Fibroblast of skin of abdomen (primary cell): ENCODE measurements around the gene SUPT5H.

Experiments used
- DNase-seq: peaks from one replicate; pipeline ENCODE4 v3.0.0-alpha.2; 2013

The SUPT5H gene

DNA sequence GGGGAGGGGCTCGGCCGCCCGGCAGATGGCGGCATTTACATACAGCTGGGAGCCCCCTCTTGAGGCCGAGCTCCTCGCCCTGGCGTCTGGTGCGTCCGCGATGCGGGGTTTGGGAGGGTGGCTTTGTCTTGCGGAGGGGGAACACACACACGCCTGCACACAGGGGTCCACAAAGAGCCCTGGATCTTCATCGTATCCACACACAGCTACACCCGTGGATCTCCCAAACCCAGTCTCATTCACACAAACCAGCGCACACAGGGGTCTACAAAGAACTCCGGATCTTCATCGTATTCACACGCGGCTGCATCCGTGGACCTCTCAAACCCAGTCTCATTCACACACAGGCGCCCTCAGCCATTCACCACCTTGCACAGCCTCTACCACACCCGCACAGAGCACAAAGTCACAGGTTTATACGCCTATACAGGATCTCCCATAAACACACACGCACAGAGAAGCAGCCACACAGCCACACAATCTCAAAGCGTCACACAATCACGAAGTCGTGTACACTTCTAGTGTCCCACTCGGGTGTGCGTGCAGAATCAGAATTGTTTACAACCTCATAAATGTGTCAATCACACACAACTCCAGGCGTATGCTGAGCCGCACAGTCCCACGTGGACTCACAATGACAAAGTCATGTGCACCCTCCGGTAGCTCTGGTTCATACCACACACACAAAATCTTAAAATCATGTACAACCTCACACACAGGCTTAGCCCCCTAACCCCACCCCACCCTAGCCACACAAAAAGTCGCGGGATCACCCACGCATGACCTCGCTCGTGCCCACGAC lies 52.8 kb downstream of the SUPT5H start:
- DNase-seq, result peak; percentile 16

DNA sequence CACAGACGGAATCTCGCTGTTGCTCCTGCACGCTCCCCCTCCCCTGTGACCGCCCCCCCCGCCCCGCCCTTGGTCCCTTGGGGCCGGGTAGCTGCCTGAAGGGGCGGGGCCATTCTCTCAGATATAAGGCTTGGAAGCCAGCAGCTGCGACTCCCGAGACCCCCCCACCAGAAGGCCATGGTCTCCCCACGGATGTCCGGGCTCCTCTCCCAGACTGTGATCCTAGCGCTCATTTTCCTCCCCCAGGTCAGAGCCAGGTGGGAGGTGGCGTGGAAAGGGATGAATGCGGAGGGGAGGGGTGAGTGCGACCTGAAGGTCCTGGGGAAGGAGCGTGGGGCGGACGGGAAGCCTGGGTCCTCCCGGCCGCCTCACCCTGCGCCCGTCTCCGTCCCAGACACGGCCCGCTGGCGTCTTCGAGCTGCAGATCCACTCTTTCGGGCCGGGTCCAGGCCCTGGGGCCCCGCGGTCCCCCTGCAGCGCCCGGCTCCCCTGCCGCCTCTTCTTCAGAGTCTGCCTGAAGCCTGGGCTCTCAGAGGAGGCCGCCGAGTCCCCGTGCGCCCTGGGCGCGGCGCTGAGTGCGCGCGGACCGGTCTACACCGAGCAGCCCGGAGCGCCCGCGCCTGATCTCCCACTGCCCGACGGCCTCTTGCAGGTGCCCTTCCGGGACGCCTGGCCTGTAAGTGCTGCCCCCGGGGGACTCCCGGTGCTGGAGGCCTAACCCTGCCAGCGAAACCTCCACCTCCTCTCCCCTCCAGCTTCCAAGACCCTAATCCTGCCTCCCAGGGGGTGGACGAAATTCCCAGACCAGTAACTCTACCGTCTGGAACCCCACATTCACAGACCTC lies 53.6 kb downstream of the SUPT5H start, which contains the start of gene DLL3:
Gene DLL3 (plus strand): TSS at position 150 of the 845 bp plus-strand sequence. CDS start 28 bp downstream, at position 178.
- DNase-seq, result no peak

DNA sequence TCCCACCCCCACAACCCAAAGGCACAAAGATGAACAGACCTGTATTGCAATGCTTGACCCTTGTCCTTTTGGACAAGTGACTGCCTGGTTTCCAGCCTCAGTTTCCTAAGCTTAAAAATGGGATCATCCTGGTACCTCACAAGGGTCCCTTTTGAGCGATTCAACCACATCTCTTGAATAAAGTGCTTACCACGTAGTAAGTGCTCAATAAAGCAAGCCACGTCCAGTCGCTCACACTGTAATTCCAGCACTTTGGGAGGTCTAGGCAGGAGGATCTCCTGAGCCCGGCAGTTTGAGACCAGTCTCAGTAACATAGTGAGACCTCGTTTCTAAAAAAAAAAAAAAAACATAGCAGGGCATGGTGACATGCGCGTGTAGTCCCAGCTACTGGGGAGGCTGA lies 54.5 kb downstream of the SUPT5H start:
- no peak for DNase-seq

DNA sequence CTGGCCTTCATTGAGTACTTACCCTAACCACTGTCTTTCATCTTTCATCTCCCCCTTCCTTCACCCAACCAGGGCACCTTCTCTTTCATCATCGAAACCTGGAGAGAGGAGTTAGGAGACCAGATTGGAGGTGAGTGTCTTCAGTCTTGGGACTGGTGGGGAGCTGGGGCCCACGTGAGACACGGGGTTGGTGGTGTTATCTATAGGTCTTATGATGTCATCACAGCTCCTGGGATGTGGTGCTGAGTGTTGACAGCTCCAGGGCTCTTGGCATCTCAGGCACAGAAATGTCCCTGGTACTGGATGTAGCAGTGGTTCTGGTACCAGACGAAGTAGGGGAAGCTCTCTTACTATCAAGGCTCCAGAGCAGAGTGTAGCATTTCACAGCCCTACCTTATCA lies 55.2 kb downstream of the SUPT5H start:
- DNase-seq, result no peak

DNA sequence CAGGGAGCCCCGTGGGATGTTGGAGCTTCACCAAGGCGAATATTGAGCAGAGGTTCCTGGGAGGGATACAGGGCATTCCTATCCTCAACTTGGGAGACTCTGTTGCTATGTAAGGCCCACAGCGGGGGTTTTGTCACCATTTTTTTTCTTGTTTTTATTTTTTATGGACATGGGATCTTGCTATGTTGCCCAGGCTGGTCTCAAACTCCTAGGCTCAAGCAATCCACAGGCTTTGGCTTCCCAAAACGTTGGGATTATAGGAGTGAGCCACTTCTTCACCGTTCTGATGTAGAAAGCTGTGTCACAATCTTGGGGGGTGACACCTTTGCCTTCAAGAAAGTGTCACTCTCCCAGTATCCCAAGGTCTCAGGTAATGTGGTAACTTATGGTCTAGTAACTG lies 56.0 kb downstream of the SUPT5H start:
- no peak for DNase-seq

DNA sequence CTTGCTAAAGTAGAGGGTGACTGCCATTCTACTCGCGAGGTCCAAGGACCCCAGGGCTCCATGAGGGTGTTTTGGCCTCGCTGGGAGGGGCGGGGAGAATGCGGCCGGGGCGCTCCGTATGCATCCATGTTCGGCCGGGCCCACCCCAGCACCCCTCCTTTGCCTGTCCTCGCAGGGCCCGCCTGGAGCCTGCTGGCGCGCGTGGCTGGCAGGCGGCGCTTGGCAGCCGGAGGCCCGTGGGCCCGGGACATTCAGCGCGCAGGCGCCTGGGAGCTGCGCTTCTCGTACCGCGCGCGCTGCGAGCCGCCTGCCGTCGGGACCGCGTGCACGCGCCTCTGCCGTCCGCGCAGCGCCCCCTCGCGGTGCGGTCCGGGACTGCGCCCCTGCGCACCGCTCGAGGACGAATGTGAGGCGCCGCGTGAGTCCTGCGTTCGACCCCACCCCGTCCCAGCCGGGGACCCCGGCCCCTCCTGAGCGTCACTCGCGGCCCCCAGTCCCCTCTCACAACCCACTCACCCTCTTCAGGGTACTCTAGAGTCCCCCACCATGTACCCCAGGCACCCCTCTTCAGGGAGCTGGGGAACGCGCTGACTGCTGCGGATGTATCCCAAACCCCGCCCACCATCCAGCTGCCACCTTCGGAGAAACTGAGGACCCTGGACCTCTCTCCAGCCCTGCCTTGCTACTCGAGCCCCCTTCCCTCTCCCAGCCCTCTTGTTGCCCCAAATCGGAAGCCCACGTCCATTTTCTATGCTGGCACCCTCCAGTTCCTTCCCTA lies 57.4 kb downstream of the SUPT5H start:
- DNase-seq, result peak; percentile 67

DNA sequence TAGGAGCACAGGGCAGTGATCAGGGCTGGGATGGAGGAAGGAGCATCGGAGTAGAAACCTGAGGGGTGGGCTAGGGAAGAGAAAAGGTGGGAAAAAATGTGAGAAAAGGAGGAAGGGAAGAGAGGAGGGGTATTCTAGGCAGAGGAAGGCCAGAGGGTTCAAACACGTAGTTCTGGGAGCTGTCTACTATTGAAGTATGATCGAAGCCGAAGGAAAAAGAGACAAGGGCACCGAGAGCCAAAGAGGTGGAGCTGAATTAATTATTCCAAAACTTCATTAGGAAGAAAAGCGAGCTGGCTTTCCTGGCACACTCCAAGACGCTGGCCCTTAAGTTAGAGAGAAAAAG lies 61.2 kb downstream of the SUPT5H start:
- DNase-seq, result no peak

DNA sequence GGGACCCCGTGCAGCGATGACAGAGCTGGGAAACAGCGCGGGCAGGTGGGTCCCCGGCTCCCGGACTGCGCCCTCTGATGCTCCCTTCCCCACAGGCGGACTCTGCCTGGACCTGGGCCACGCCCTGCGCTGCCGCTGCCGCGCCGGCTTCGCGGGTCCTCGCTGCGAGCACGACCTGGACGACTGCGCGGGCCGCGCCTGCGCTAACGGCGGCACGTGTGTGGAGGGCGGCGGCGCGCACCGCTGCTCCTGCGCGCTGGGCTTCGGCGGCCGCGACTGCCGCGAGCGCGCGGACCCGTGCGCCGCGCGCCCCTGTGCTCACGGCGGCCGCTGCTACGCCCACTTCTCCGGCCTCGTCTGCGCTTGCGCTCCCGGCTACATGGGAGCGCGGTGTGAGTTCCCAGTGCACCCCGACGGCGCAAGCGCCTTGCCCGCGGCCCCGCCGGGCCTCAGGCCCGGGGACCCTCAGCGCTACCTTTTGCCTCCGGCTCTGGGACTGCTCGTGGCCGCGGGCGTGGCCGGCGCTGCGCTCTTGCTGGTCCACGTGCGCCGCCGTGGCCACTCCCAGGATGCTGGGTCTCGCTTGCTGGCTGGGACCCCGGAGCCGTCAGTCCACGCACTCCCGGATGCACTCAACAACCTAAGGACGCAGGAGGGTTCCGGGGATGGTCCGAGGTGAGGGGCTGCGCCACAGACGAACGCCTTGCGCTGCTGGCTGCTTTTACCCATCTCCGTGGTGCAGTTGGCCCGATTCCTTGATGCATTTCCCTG lies 61.7 kb downstream of the SUPT5H start:
- peak; percentile 73 for DNase-seq

DNA sequence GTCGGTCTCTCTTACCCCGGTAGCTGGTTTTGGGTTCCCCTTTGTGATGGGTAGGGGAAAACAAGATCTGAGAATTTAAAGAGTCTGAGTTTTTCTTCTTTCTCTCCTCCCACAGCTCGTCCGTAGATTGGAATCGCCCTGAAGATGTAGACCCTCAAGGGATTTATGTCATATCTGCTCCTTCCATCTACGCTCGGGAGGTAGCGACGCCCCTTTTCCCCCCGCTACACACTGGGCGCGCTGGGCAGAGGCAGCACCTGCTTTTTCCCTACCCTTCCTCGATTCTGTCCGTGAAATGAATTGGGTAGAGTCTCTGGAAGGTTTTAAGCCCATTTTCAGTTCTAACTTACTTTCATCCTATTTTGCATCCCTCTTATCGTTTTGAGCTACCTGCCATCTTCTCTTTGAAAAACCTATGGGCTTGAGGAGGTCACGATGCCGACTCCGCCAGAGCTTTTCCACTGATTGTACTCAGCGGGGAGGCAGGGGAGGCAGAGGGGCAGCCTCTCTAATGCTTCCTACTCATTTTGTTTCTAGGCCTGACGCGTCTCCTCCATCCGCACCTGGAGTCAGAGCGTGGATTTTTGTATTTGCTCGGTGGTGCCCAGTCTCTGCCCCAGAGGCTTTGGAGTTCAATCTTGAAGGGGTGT lies 62.5 kb downstream of the SUPT5H start:
- no peak for DNase-seq

DNA sequence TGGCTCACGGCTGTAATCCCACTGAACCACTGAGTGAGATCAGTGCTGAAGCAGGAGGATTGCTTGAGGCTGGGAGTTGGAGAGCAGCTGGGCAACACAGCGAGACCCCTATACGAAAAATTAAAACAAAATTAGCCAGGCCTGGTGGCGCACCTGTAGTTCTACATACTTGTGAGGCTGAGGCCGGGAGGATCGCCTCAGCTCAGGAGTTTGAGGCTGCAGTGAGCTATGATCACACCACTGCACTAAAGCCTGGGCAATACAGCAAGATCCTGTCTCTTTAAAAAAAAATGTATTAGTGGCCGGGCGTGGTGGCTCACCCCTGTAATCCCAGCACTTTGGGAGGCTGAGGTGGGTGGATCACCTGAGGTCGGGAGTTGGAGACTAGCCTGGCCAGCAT lies 63.2 kb downstream of the SUPT5H start:
- DNase-seq, result no peak

DNA sequence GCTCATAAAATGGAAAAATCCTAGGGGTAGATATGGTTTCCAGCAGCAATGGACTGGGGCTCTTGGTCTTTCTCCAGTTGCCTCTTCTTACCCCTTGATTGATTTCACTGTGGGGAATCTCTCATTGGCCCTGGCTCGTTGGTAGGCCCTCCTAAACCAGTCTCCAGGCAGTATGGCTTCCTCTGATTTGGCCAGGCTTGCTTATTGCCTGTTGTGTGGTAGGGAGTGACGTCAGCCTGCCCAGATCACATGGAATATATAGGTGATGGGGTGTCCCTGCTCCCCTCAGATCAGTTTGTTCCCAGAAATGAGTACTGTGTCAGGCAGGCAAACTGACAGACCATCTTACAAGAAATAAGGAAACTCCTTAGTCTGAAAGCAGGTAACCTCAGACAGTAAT lies 63.9 kb downstream of the SUPT5H start:
- no peak for DNase-seq

DNA sequence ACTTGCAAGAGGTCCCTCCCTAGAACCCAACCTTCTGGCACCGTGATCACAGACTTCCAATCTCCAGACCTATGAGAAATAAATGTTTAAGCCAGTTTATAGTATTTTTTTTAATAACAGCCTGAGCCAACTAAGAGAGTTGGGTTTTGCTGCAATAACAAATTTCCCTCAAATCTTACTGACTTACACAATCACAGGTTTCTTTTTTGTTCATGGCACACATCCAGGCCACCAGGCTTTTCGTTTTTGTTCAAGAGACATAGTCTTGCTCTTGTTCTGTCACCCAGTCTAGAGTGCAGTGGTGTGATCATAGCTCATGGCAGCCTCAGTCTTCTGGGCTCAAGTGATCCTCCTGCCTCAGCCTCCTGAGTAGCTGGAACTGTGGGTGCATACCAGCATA lies 67.6 kb downstream of the SUPT5H start:
- no peak for DNase-seq

DNA sequence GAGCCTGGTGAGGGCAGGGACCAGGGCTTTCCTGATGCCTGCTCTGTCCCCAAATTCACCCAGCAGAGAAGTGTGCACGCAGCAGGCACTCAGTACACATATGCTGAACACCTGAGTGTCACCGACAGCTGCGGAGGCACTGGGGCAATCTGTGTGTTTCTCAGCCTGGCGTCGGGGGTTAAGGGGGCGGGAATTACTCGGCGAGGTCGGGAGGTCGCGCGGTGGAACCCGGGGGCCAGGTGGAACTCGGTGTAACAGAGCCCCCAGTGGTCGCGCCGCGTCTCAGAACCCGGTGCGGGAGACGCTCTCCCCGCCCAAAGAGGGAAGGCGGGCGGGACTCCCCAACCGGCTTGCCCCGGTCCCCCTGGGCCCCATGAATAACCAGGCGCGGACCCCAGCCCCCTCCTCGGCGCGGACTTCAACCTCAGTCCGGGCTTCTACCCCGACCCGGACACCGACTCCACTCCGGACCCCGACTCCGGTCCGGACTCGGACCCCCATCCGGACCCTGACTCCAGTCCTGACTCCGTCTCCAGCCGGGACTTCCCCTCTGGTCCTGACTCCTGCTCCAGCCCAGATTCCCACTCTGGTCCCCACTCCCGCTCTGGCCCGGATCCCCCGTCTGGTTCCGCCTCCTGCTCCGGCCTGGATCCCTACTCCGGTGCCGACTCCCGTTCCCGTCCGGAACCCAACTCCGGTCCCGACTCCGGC lies 69.6 kb downstream of the SUPT5H start, which contains the start of gene SELENOV:
Gene SELENOV (plus strand): TSS at position 300 of the 711 bp plus-strand sequence. CDS start 74 bp downstream, at position 374.
- no peak for DNase-seq

DNA sequence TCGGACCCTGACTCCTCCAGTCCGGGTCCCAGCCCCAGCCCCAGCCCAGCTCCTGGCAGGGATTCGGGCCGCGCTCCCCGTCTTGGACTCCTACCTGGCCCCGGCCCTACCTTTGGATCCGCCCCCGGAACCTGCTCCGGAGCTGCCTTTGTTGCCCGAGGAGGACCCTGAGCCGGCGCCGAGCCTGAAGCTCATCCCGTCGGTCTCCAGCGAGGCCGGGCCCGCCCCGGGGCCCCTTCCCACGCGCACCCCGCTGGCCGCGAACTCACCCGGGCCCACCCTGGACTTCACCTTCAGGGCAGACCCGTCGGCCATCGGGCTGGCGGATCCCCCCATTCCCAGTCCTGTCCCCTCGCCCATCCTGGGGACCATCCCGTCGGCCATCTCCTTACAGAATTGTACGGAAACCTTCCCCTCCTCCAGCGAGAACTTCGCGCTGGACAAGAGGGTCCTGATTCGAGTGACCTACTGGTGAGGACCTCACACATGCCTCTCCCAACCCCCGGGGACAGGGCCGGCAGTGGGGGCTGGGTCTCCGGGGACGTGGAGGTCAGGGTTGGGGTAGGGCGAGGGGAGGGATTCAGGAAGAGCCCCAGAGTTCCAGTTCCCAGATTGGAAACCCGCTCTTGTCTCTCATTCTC lies 70.3 kb downstream of the SUPT5H start:
- DNase-seq, result no peak

DNA sequence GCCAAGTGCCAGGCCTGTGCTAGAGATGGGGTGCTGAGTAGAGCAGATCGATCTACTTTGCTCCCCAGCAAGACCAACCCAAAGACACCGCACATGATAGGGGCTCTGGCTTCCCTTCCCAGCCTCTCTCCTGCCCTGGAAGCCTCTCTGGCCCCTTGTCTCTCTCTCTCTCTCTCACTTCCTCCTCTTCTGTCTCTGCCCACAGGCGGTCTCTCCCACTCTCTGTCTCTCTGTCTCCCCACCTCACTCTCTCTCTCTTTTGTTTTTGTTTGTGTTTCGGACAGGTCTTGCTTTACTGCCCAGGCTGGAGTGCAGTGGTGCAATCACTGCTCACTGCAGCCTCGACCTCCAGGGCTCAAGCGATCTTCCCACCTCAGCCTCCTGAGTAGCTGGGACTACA lies 70.9 kb downstream of the SUPT5H start:
- no peak for DNase-seq

DNA sequence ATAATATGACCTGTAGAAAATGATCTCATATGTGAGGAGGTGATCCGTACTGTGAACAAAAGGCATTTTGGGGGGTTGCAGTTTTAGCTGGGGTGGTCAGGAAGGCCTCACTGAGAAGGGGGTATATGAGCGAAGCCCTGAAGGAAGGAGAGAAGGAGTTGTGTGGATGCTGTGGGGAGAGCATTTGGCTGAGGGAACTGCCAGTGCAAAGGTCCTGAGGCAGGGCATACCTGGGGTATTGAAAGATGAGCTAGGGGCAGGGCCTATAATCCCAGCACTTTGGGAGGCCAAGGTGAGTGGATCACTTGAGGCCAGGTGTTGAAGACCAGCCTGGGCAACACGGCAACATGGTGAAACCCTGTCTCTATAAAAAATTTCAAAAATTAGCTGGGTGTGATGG lies 72.0 kb downstream of the SUPT5H start:
- DNase-seq, result no peak

DNA sequence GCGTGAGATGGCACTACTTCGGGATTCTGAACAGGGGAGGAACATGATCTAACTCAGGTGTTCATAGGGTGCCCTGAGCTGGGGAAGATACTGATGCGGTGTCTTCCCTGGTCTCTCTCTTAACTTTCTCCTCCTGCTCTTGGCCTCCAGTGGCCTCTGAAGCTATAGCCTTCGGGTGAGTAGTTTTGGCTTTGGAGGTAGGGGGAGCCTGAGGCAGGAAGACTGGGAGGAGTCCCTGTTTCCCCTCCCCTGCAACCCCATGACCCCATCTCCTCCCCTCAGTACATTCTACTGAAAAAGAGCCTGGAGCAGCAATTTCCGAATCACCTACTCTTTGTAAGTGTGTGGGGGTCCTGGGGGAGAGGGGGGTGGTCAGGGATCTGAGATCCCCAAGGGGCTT lies 73.1 kb downstream of the SUPT5H start:
- no peak for DNase-seq

DNA sequence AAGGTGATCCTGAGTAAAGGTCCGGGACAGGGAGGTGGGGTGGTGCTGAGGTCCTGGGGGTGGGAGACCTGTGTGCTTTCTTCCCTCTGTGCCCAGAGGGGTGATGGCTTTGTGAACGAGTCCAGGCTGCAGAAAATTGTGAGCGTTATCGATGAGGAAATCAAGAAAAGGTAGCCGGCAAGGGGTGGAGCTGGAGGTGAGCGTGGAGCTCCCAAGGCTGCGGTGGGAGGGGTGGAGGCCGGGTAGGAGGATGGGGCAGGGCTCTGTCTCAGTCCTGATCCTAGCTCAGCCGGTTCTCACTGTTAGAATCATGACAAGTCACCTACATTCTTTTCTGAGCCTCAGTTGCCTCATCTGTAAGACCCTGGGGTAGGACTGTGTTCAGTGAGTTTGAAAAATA lies 73.6 kb downstream of the SUPT5H start:
- DNase-seq, result no peak

DNA sequence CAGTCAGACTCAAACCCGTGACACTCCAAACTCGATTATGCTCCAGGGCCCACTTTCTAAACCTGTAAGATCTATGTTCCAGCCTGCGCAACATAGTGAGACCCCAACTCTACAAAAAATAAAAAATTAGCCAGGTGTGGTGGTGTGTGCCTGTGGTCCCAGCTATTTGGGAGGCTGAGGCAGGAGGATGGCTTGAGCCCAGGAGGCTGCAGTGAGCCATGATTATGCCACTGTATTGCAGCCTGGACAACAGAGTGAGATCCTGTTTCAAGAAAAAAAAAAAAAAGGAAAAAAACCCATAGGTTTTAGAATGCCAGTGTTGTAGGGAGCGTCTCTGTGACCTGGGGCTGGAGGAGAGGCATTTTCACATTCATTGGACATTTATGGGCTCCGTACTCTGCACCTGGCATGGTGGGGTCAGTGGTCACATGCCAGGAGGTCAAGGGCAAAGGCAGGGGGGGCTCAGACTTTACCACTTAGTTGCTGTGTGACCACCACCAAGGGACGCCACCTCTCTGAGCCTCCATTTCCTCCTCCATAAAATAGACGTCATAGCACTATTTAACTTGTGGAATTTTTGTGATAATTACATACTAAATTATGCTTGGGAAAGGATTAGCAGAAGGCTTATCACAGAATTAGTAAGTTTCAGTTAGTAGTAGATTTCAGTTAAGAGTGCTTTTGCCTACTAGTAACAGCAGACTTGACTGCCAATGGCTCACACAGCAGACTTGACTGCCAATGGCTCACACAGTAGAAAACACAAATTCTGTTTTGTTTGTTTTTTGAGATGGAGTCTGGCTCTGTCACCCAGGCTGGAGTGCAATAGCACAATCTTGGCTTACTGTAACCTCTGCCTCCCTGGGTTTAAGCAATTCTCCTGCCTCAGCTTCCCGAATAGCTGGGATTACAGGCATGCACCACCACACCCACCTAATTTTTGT lies 75.4 kb downstream of the SUPT5H start:
- DNase-seq, result no peak
